Left lobe of liver (tissue), 2 donors: ENCODE measurements around the gene TRIM22. TPM values are rescaled to one million over a fixed set of nuclear protein-coding genes. Genes with fewer than 3 reads are reported as not detected.
"Not testable (repeated sequence)": the region's sequence is repeated elsewhere in the genome, so short reads cannot be mapped to it uniquely, and the experiment has no call there.

Experiments used
- ATAC-seq: fragments of 200-7000 bp; cut with Tn5 transposase; one replicate; pipeline ENCODE4 v1.9.1; 2020; ENCODE audit warnings: mild to moderate bottlenecking, moderate library complexity
- DNase-seq: peaks from one replicate; pipeline ENCODE4 v3.0.0-alpha.2; 2020; ENCODE audit warnings: low spot score
- total RNA-seq: library from RNA; stranded (reverse); gene quantifications from one replicate; pipeline ENCODE4 v1.2.1, GENCODE V29; 2021
- donor health status: DM: no; HTN: no; CAD: no; lungs with moderate emphysema.
- donor health status: DM: no; HTN: yes; CAD: no.

TRIM22 gene
- 8.0 TPM for total RNA-seq

- no peak for DNase-seq
- ATAC-seq: peak; percentile 55
Observed at GRCh38 chr11:5689551-5689983, at the start of gene TRIM22. TRIM22 (plus strand) TSS chr11:5689790; CDS start chr11:5696233, 6,443 bp downstream.

- no peak for DNase-seq
- ATAC-seq: no peak
Observed at GRCh38 chr11:5639953-5640352, 49.6 kb upstream of the TRIM22 start.

GRCh38 chr11:5643585-5643984 lies 46.0 kb upstream of the TRIM22 start:
- DNase-seq (no peak), ATAC-seq (no peak)

GRCh38 chr11:5646139-5646538 lies 43.5 kb upstream of the TRIM22 start:
- ATAC-seq (no peak), DNase-seq (no peak)

- DNase-seq (no peak), ATAC-seq (no peak)
Observed at GRCh38 chr11:5655474-5655873, 34.1 kb upstream of the TRIM22 start.

- not testable (repeated sequence) for DNase-seq, ATAC-seq
Observed at GRCh38 chr11:5656956-5657355, 32.6 kb upstream of the TRIM22 start.

- DNase-seq (no peak), ATAC-seq (no peak)
Observed at GRCh38 chr11:5658318-5658717, 31.3 kb upstream of the TRIM22 start.

- no peak for DNase-seq
- ATAC-seq: no peak
Observed at GRCh38 chr11:5663511-5663910, 26.1 kb upstream of the TRIM22 start.

GRCh38 chr11:5665051-5665570 lies 24.5 kb upstream of the TRIM22 start:
- ATAC-seq: no peak
- DNase-seq: no peak

GRCh38 chr11:5665746-5666401 lies 23.7 kb upstream of the TRIM22 start:
- DNase-seq: no peak
- ATAC-seq: no peak

- ATAC-seq: no peak
Observed at GRCh38 chr11:5666402-5666793, 23.2 kb upstream of the TRIM22 start.

GRCh38 chr11:5671831-5672230 lies 17.8 kb upstream of the TRIM22 start:
- DNase-seq: no peak
- no peak for ATAC-seq

More at GRCh38 chr11:5666402-5666793, 23.2 kb upstream of the TRIM22 start:
- no peak for DNase-seq

- ATAC-seq (no peak), DNase-seq (no peak)
Observed at GRCh38 chr11:5674391-5674790, 15.2 kb upstream of the TRIM22 start.

GRCh38 chr11:5679811-5680210 lies 9.8 kb upstream of the TRIM22 start:
- DNase-seq (no peak), ATAC-seq (no peak)

GRCh38 chr11:5682890-5683441 lies 6.6 kb upstream of the TRIM22 start:
- not testable (repeated sequence) for ATAC-seq, DNase-seq

GRCh38 chr11:5683620-5684019 lies 6.0 kb upstream of the TRIM22 start:
- ATAC-seq, DNase-seq: not testable (repeated sequence)

GRCh38 chr11:5684036-5684645 lies 5.4 kb upstream of the TRIM22 start:
- ATAC-seq: peak; percentile 23
- DNase-seq: no peak

- peak; percentile 96 for ATAC-seq
Observed at GRCh38 chr11:5684646-5685362, 4.8 kb upstream of the TRIM22 start, which contains the start of gene TRIM5. TRIM5 (minus strand) TSS chr11:5685074; CDS start chr11:5680177, 4,897 bp downstream.

GRCh38 chr11:5686426-5686825 lies 3.2 kb upstream of the TRIM22 start:
- ATAC-seq (no peak), DNase-seq (no peak)

More at GRCh38 chr11:5684646-5685362, 4.8 kb upstream of the TRIM22 start, which contains the start of gene TRIM5:
- peak; percentile 87 for DNase-seq

GRCh38 chr11:5688482-5688881 lies 1.1 kb upstream of the TRIM22 start:
- DNase-seq (no peak), ATAC-seq (no peak)

- ATAC-seq: peak; percentile 59
- no peak for DNase-seq
Observed at GRCh38 chr11:5690216-5690615, 626 bp downstream of the TRIM22 start.
